ENCODE data around the gene DOHH.

GRCh38 chr19:3535563-3535965 is 35.1 kb upstream of the DOHH start:
- no peak for TF ChIP-seq POLR2A (IDR thresholded peaks at IDR 0.05)
- TF ChIP-seq POLR2AphosphoS5 (IDR thresholded peaks at IDR 0.05) = peak in 2 of 3 donors; percentile 18 to 60
